ENCODE results near the gene USP32.

DNA sequence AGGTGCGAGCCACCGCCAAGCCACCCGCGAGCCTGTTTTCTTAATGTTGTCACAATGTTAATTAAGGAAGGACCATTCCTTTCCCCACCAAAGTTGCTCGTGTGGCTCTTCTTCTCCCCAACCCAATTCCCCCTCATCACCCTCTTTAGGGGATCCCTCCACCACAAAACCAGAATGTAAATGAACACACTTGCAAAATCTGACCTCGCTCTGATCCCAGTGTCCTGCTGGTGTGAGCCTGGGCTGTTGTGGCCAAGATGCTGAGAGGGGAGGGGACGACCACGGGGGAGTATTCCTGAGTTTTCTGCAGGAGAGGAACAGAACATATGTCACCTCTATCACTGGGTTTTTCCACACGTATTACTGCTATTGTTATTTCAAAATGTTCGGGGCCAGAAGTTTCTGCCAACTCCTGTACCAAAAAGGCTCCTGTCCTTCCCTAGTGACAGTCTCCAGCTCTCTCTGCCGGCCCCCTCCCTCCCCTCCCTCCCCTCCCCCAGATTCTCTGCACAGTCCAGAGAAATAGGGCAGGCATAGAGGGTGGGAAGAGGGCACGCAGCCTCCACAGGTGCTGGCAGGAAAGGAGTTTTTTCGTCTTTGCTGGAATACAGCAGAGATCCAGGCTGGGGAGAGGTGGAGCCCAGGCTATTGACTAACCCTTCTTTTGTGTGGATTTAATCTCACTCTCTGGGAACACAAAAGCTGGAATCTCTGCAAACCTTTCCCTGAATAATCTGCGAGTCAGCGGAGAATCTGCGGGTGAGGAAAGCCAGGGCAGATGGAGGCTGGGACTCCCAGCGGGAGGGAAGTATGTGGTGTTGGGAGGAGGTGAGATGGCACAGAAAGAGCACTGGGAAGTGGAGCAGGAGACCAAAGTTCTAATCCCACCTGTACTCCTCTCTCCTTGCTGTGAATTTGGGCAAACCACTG, 246.7 kb downstream of the USP32 start:
- TF ChIP-seq, protein P1, sequence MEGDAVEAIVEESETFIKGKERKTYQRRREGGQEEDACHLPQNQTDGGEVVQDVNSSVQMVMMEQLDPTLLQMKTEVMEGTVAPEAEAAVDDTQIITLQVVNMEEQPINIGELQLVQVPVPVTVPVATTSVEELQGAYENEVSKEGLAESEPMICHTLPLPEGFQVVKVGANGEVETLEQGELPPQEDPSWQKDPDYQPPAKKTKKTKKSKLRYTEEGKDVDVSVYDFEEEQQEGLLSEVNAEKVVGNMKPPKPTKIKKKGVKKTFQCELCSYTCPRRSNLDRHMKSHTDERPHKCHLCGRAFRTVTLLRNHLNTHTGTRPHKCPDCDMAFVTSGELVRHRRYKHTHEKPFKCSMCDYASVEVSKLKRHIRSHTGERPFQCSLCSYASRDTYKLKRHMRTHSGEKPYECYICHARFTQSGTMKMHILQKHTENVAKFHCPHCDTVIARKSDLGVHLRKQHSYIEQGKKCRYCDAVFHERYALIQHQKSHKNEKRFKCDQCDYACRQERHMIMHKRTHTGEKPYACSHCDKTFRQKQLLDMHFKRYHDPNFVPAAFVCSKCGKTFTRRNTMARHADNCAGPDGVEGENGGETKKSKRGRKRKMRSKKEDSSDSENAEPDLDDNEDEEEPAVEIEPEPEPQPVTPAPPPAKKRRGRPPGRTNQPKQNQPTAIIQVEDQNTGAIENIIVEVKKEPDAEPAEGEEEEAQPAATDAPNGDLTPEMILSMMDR (IDR thresholded peaks at IDR 0.05; ENCODE audit: low read depth, low read length) = no peak
- TF ChIP-seq POLR2A (IDR thresholded peaks at IDR 0.05; ENCODE audit: extremely low read depth, insufficient read length) = no peak
- TF ChIP-seq, protein P2, sequence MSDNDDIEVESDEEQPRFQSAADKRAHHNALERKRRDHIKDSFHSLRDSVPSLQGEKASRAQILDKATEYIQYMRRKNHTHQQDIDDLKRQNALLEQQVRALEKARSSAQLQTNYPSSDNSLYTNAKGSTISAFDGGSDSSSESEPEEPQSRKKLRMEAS (IDR thresholded peaks at IDR 0.05; ENCODE audit: low read depth, low read length) = no peak
